Fibroblast of peridontal ligament (primary cell): ENCODE results near the gene MAEA.

Source experiments
- DNase-seq: peaks from one replicate; pipeline ENCODE4 v3.0.0-alpha.2; 2010; ENCODE audit errors: extremely low read depth

The MAEA gene

GRCh38 chr4:1289207-1290164 is at the start of gene MAEA:
MAEA (plus strand) TSS chr4:1289891; CDS start chr4:1289914, 23 bp downstream.
- DNase-seq = peak; percentile 94

GRCh38 chr4:1239950-1240307 is 49.8 kb upstream of the MAEA start:
- DNase-seq = no peak

GRCh38 chr4:1240721-1241465 is 48.8 kb upstream of the MAEA start:
- no peak for DNase-seq

GRCh38 chr4:1241466-1241935 is 48.2 kb upstream of the MAEA start:
- DNase-seq = no peak

GRCh38 chr4:1241936-1242505 is 47.7 kb upstream of the MAEA start:
- no peak for DNase-seq

GRCh38 chr4:1242506-1243450 is 46.9 kb upstream of the MAEA start:
- no peak for DNase-seq

- DNase-seq = no peak
Observed at GRCh38 chr4:1243451-1244080, 46.1 kb upstream of the MAEA start.

GRCh38 chr4:1244081-1244977 is 45.4 kb upstream of the MAEA start:
- DNase-seq = no peak

- no peak for DNase-seq
Observed at GRCh38 chr4:1244978-1245471, 44.7 kb upstream of the MAEA start.

GRCh38 chr4:1245481-1246051 is 44.1 kb upstream of the MAEA start:
- DNase-seq = no peak

- DNase-seq = no peak
Observed at GRCh38 chr4:1246111-1246881, 43.4 kb upstream of the MAEA start.

GRCh38 chr4:1246901-1247863 is 42.5 kb upstream of the MAEA start:
- DNase-seq = no peak

- peak; percentile 15 for DNase-seq
Observed at GRCh38 chr4:1247864-1248244, 41.8 kb upstream of the MAEA start.

- DNase-seq = peak; percentile 77
Observed at GRCh38 chr4:1248245-1249147, 41.2 kb upstream of the MAEA start, which contains the start of gene CTBP1. CTBP1 (minus strand) TSS chr4:1249130; CDS start chr4:1241331, 7,799 bp downstream.

- DNase-seq = peak; percentile 80
Observed at GRCh38 chr4:1249148-1249730, 40.5 kb upstream of the MAEA start.
